Neural cell (in vitro differentiated cells): ENCODE data around the gene ST3GAL5.

Experiments
- EP300 ChIP-seq: fragments of 450-650 bp; conservative IDR thresholded peaks from 2 replicates; pipeline ENCODE4 v1.6.1; 2014; ENCODE audit warnings: antibody characterized with exemption, mild to moderate bottlenecking, moderate library complexity; ENCODE audit not compliant: poor library complexity, severe bottlenecking
- EZH2 ChIP-seq: fragments of 200-600, 300-800 bp; shearing (Covaris generic), sonication (generic); IDR thresholded peaks from 2 replicates; pipeline ENCODE4 v1.6.1; 2014; ENCODE audit warnings: antibody characterized with exemption, low read length, borderline replicate concordance, mild to moderate bottlenecking; ENCODE audit not compliant: insufficient read depth, poor library complexity, severe bottlenecking
- POLR2AphosphoS5 ChIP-seq: IDR thresholded peaks from 2 replicates; pipeline ENCODE4 v1.6.1; 2012
- RAD21 ChIP-seq: fragments of 450-650 bp; conservative IDR thresholded peaks from 2 replicates; pipeline ENCODE4 v1.6.1; 2014; ENCODE audit warnings: antibody characterized with exemption, mild to moderate bottlenecking, moderate library complexity
- SMC3 ChIP-seq: fragments of 450-650 bp; conservative IDR thresholded peaks from 2 replicates; pipeline ENCODE4 v1.6.1; 2014; ENCODE audit warnings: antibody characterized with exemption, mild to moderate bottlenecking, moderate library complexity; ENCODE audit not compliant: poor library complexity
- TF ChIP-seq, protein P1 (sequence below): fragments of 450-650 bp; IDR thresholded peaks from 2 replicates; pipeline ENCODE4 v1.5.1; 2014; ENCODE audit warnings: antibody characterized with exemption, mild to moderate bottlenecking, moderate library complexity; ENCODE audit not compliant: poor library complexity, severe bottlenecking
- TF ChIP-seq, protein P2 (sequence below): IDR thresholded peaks from 2 replicates; pipeline ENCODE4 v1.6.1; 2012; ENCODE audit warnings: borderline replicate concordance

DNA sequence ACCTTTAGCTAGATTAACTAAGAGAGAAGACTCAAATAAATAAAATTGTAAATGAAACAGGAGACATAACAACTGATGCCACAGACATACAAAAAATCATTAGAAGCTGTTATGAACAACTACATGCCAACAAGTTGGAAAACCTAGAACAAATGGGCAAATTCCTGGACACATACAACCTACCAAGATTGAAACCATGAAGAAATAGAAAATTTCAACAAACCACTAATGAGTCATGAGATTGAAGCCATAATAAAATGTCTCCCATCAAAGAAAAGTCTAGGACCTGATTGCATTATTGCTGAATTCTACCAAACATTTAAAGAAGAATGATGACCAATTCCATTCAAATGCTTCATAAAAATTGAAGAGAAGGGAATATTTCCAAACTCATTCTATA lies 54.3 kb downstream of the ST3GAL5 start:
- TF ChIP-seq, protein P1, sequence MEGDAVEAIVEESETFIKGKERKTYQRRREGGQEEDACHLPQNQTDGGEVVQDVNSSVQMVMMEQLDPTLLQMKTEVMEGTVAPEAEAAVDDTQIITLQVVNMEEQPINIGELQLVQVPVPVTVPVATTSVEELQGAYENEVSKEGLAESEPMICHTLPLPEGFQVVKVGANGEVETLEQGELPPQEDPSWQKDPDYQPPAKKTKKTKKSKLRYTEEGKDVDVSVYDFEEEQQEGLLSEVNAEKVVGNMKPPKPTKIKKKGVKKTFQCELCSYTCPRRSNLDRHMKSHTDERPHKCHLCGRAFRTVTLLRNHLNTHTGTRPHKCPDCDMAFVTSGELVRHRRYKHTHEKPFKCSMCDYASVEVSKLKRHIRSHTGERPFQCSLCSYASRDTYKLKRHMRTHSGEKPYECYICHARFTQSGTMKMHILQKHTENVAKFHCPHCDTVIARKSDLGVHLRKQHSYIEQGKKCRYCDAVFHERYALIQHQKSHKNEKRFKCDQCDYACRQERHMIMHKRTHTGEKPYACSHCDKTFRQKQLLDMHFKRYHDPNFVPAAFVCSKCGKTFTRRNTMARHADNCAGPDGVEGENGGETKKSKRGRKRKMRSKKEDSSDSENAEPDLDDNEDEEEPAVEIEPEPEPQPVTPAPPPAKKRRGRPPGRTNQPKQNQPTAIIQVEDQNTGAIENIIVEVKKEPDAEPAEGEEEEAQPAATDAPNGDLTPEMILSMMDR, result no peak
- no peak for TF ChIP-seq EZH2
- TF ChIP-seq RAD21, result no peak
- TF ChIP-seq SMC3, result no peak
- TF ChIP-seq EP300, result no peak
- TF ChIP-seq, protein P2, sequence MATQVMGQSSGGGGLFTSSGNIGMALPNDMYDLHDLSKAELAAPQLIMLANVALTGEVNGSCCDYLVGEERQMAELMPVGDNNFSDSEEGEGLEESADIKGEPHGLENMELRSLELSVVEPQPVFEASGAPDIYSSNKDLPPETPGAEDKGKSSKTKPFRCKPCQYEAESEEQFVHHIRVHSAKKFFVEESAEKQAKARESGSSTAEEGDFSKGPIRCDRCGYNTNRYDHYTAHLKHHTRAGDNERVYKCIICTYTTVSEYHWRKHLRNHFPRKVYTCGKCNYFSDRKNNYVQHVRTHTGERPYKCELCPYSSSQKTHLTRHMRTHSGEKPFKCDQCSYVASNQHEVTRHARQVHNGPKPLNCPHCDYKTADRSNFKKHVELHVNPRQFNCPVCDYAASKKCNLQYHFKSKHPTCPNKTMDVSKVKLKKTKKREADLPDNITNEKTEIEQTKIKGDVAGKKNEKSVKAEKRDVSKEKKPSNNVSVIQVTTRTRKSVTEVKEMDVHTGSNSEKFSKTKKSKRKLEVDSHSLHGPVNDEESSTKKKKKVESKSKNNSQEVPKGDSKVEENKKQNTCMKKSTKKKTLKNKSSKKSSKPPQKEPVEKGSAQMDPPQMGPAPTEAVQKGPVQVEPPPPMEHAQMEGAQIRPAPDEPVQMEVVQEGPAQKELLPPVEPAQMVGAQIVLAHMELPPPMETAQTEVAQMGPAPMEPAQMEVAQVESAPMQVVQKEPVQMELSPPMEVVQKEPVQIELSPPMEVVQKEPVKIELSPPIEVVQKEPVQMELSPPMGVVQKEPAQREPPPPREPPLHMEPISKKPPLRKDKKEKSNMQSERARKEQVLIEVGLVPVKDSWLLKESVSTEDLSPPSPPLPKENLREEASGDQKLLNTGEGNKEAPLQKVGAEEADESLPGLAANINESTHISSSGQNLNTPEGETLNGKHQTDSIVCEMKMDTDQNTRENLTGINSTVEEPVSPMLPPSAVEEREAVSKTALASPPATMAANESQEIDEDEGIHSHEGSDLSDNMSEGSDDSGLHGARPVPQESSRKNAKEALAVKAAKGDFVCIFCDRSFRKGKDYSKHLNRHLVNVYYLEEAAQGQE, result no peak
- TF ChIP-seq POLR2AphosphoS5, result no peak
